PC-3 (cell line): ENCODE results near the gene RTCB.

ENCODE experiments used
- CTCF ChIP-seq: fragments of 300-600 bp; sonication (generic); conservative IDR thresholded peaks from 2 replicates; pipeline ENCODE4 v1.5.1; 2017; ENCODE audit warnings: antibody characterized with exemption, low read depth, mild to moderate bottlenecking, low read length
- EZH2 ChIP-seq: fragments of 300-600 bp; sonication (generic); IDR thresholded peaks from one replicate; pipeline ENCODE4 v1.6.1; 2017; ENCODE audit warnings: antibody characterized with exemption, mild to moderate bottlenecking, low read length; ENCODE audit not compliant: unreplicated experiment

GRCh38 chr22:32396746-32397145 lies 15.3 kb downstream of the RTCB start:
- TF ChIP-seq CTCF, result no peak
- no peak for TF ChIP-seq EZH2
